Measurements from ENCODE around the gene C5orf34. TPM values are rescaled to one million over a fixed set of nuclear protein-coding genes. Genes with fewer than 3 reads are reported as not detected.

C5orf34 gene
- 1 to 10 TPM in 4 of 7 donors, under 1 TPM in 3; 0.48 to 3.8 (median 1.2) TPM for total RNA-seq
- 1 to 10 TPM; 1.2 to 2.5 TPM for polyA plus RNA-seq
- long read RNA-seq, donor 1, partial matches to known transcripts: 0 of 5 reads
- long read RNA-seq, donor 1, other reads (novel, unspliced or antisense): 2 of 5 reads
- long read RNA-seq, donor 2, partial matches to known transcripts: 0 of 3 reads
- long read RNA-seq, donor 2, other reads (novel, unspliced or antisense): 0 of 3 reads
- long read RNA-seq, donor 3, partial matches to known transcripts: 0 of 2 reads
- long read RNA-seq, donor 3, other reads (novel, unspliced or antisense): 0 of 2 reads

DNA sequence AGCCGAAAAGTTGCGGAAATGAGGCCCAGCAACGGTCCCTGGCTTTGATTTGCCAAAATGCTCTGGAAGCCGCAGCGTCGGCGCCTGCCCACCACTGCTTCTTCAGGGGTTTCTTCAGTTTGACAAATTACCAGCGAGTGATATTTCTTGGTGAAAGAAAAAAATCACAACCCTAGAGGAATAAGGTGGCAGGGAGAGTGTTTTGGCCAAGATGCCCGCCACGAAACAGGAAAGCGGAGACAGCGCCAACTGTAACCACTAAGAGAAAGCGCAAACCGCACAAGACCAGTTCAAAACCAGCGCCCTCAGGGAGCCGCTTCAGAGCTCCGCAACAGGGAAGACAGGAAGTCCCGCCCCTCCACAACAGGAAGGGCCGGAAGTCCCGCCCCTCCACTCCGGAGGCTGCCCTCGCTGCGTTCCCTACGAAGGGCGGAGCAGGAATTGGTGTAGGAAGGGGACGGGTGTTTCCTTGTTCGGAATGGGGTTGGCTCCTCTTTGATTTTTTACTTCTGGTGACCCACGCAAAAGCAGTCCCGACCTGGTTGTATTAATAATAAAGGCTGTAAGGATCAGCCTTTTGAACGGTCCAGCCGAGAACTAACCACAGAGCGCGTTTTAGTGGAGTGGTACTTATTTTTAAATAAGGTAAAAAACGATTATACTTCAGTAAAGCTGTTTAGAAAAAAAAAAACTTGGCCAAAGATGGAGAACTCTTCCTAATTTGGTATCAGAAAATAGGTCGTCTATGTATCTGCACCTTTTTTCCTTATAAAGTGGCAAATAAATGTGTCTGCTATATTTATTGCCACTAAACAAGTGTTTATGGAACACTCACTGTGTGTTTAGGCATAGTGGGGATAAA, at the start of gene C5orf34:
Gene C5orf34 (minus strand): TSS at position 333 of the 862 bp plus-strand sequence. CDS start 5,809 bp downstream, outside the sequence.
- peak within 1 kb of the TSS; percentile 53 for H3K4me3 ChIP-seq
- 0 to 1% (median 0%) methylated on average over 35 of the region's 35 CpGs for WGBS, 3 donors
- peak within 1 kb of the TSS in 1 of 2 donors; percentile 60 for H3K27ac ChIP-seq
- DNase-seq: peak; percentile 95 to 98 (median 97)
- no peaks in the 10 kb centered on the region for H3K9me3 ChIP-seq
- H3K27me3 ChIP-seq: no peaks in the 10 kb centered on the region
- H3K36me3 ChIP-seq: no peaks in the 10 kb centered on the region
- TF ChIP-seq CTCF (IDR thresholded peaks at IDR 0.05): no peak
- peak; percentile 22 for TF ChIP-seq POLR2A (IDR thresholded peaks at IDR 0.05)
- intact Hi-C loops (cut with DNase I): no loop called here
- H3K4me1 ChIP-seq (ENCODE audit: insufficient read depth): peaks cover 3% of the 10 kb centered on the region

DNA sequence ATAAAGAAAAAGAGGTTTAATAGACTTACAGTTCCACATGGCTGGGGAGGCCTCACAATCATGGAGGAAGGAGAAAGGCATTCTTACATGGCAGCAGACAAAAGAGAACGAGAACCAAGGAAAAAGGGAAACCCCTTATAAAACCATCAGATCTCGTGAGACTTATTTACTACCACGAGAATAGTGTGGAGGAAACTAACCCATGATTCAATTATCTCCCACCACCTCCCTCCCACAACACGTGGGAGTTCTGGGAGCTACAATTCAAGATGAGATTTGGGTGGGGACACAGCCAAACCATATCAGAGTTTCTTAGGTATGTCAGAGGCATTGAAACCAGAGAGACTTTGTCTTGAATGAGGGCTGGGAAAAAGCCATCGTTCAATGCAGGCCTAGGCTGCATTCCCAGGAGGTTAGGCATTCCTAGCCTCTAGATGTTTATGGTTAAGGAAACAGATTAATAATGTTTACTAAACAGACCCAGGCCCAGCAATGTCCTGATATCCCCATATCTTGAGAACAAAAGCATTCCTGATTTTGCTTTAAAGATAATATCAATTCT, 49.4 kb upstream of the C5orf34 start:
- no peak overlapping the region for H3K4me3 ChIP-seq
- H3K36me3 ChIP-seq: no peaks in the 10 kb centered on the region
- intact Hi-C loops (cut with DNase I): no loop called here
- no peaks in the 10 kb centered on the region for H3K4me1 ChIP-seq (ENCODE audit: insufficient read depth)
- H3K27me3 ChIP-seq: no peaks in the 10 kb centered on the region
- no peak for DNase-seq
- H3K9me3 ChIP-seq: no peaks in the 10 kb centered on the region
- H3K27ac ChIP-seq: no peak overlapping the region
- TF ChIP-seq EP300 (IDR thresholded peaks at IDR 0.05): no peak
- no peak for TF ChIP-seq POLR2A (IDR thresholded peaks at IDR 0.05)
- no peak for TF ChIP-seq CTCF (IDR thresholded peaks at IDR 0.05)
- WGBS, 3 donors: 50 to 59% (median 51%) methylated on average over 5 of the region's 5 CpGs

- 31 to 37% (median 32%) methylated on average over 3 of the region's 3 CpGs for WGBS, 3 donors
- DNase-seq: no peak
Measured at GRCh38 chr5:43563321-43563720, 48.4 kb upstream of the C5orf34 start.

More at GRCh38 chr5:43563321-43563720, 48.4 kb upstream of the C5orf34 start:
- TF ChIP-seq EP300 (IDR thresholded peaks at IDR 0.05): no peak
- no peak for TF ChIP-seq CTCF (IDR thresholded peaks at IDR 0.05)
- TF ChIP-seq POLR2A (IDR thresholded peaks at IDR 0.05): no peak
- H3K4me1 ChIP-seq (ENCODE audit: insufficient read depth): no peaks in the 10 kb centered on the region
- no peaks in the 10 kb centered on the region for H3K27me3 ChIP-seq
- intact Hi-C loops (cut with DNase I): no loop called here
- H3K27ac ChIP-seq: no peak overlapping the region
- H3K9me3 ChIP-seq: no peaks in the 10 kb centered on the region
- H3K36me3 ChIP-seq: no peaks in the 10 kb centered on the region
- H3K4me3 ChIP-seq: no peak overlapping the region

Measured in ovary (tissue), 10 donors.